ENCODE data around the gene OBSL1.

GRCh38 chr2:219539926-219540678 is 31.2 kb downstream of the OBSL1 start:
- TF ChIP-seq, protein P1, sequence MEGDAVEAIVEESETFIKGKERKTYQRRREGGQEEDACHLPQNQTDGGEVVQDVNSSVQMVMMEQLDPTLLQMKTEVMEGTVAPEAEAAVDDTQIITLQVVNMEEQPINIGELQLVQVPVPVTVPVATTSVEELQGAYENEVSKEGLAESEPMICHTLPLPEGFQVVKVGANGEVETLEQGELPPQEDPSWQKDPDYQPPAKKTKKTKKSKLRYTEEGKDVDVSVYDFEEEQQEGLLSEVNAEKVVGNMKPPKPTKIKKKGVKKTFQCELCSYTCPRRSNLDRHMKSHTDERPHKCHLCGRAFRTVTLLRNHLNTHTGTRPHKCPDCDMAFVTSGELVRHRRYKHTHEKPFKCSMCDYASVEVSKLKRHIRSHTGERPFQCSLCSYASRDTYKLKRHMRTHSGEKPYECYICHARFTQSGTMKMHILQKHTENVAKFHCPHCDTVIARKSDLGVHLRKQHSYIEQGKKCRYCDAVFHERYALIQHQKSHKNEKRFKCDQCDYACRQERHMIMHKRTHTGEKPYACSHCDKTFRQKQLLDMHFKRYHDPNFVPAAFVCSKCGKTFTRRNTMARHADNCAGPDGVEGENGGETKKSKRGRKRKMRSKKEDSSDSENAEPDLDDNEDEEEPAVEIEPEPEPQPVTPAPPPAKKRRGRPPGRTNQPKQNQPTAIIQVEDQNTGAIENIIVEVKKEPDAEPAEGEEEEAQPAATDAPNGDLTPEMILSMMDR (IDR thresholded peaks at IDR 0.05): no peak
- TF ChIP-seq POLR2A (IDR thresholded peaks at IDR 0.05; ENCODE audit: low read depth): no peak
- TF ChIP-seq POLR2AphosphoS5 (IDR thresholded peaks at IDR 0.05): no peak
- no peak for TF ChIP-seq EP300 (IDR thresholded peaks at IDR 0.05)
